Pancreas (tissue), 10 donors: ENCODE data around the gene TCF4. TPM values are rescaled to one million over a fixed set of nuclear protein-coding genes. Genes with fewer than 3 reads are reported as not detected.
A peak's percentile ranks its signal among the peaks of the same experiment; 100 is the strongest.

Experiments
- ATAC-seq, 4 donors: fragments of 200-7000 bp; cut with Tn5 transposase; one replicate each; pipeline versions ENCODE4 v1.8.0 to v1.9.1; 2020; ENCODE audit warnings: mild to moderate bottlenecking in 4 of 4, moderate library complexity in 4 of 4
- DNase-seq, 6 donors: peaks; one replicate each; pipeline ENCODE4 v3.0.0-alpha.2; 2020
- FAIRE-seq: peaks from 2 replicates; lab custom pipeline; 2012; peaks lifted over from hg19 to GRCh38; lab: Jason Lieb, UNC
- H3K27ac ChIP-seq, 4 donors: fragments of 200-600 bp; sonication (generic); 1 replicate in 3 of 4; 2 replicates in 1 of 4; pipeline versions ENCODE4 v1.5.0 to v1.8.0; 2020
- H3K27me3 ChIP-seq, 4 donors: fragments of 200-600 bp; one replicate each; pipeline ENCODE4 v1.8.0; 2021
- H3K36me3 ChIP-seq, 3 donors: fragments of 200-600 bp; sonication (generic) in 1 of 3; one replicate each; pipeline versions ENCODE4 v1.5.0 to v1.8.0; 2020 to 2021
- H3K4me1 ChIP-seq, 3 donors: fragments of 200-600 bp; one replicate each; pipeline ENCODE4 v1.8.0; 2021
- H3K4me3 ChIP-seq, 4 donors: fragments of 200-600 bp; sonication (generic) in 2 of 4; one replicate each; pipeline versions ENCODE4 v1.5.0 to v1.8.0; 2020 to 2021
- H3K9me3 ChIP-seq, 4 donors: fragments of 200-600 bp; one replicate each; pipeline ENCODE4 v1.8.0; 2021
- WGBS, 2 donors: extraction: QIAGEN DNeasy Blood & Tissue Kit; methylation state at CpG; one replicate each; pipeline ENCODE4 v1.1.7; 2013; 5-methylcytosine and 5-hydroxymethylcytosine counted together
- intact Hi-C, 3 donors: fragments of 100-400 bp; cut with DNase I; formaldehyde crosslinking; loops; one replicate each; pipeline versions ENCODE4 v1.11.1 to v1.14.2; 2022
- polyA plus RNA-seq, 2 donors: library from polyadenylated mRNA; stranded (reverse); fragments of 200-250 nt; gene quantifications; one replicate each; pipeline ENCODE4 v1.2.3, GENCODE V29; 2013
- total RNA-seq, 6 donors: library from RNA; stranded (reverse); fragmentation: NEBNext Ultra II Directional in 4 of 6; extraction: Animal tissue kit (Norgen Biotek cat#: 25700) in 4 of 6; gene quantifications; one replicate each; pipeline versions ENCODE4 v1.2.1 to v1.2.4, GENCODE V29; 2021 to 2023
- TF ChIP-seq, protein P1 (sequence below), 4 donors: fragments of 200-600 bp; sonication (generic) in 3 of 4; IDR thresholded peaks; one replicate each; pipeline versions ENCODE4 v1.5.0 to v1.8.0; 2021; ENCODE audit warnings: antibody characterized with exemption in 4 of 4
- donor health status: healthy with polysubstance abuse.
- donor health status: DM: no; HTN: no; CAD: no; lungs with moderate emphysema.
- donor health status: DM: no; HTN: no; CAD: no.
- donor health status: control.
- donor health status: control.
- donor health status: Bipolar disorder and iron deficiency.
- donor health status: DM: yes; HTN: yes; CAD: no.
- donor health status: DM: no; HTN: no; CAD: no.
- donor health status: DM: no; HTN: no; CAD: no.
- donor health status: DM: yes; HTN: yes; CAD: no.

TCF4 gene
- total and polyA plus RNA-seq, 8 donors = 4.4 to 27.9 (median 10.5) TPM

- Histone ChIP-seq H3K27ac (no peak overlapping the region), H3K4me3 (no peak overlapping the region), H3K9me3 (no peaks in the 10 kb centered on the region), H3K36me3 (no peaks in the 10 kb centered on the region), H3K27me3 (no peaks in the 10 kb centered on the region), H3K4me1 (peaks cover 3 to 13% (median 7%) of the 10 kb centered on the region in 3 donors)
- WGBS, 2 donors = 92 to 97% methylated on average over 3 of the region's 3 CpGs
- TF ChIP-seq, protein P1, sequence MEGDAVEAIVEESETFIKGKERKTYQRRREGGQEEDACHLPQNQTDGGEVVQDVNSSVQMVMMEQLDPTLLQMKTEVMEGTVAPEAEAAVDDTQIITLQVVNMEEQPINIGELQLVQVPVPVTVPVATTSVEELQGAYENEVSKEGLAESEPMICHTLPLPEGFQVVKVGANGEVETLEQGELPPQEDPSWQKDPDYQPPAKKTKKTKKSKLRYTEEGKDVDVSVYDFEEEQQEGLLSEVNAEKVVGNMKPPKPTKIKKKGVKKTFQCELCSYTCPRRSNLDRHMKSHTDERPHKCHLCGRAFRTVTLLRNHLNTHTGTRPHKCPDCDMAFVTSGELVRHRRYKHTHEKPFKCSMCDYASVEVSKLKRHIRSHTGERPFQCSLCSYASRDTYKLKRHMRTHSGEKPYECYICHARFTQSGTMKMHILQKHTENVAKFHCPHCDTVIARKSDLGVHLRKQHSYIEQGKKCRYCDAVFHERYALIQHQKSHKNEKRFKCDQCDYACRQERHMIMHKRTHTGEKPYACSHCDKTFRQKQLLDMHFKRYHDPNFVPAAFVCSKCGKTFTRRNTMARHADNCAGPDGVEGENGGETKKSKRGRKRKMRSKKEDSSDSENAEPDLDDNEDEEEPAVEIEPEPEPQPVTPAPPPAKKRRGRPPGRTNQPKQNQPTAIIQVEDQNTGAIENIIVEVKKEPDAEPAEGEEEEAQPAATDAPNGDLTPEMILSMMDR (IDR thresholded peaks at IDR 0.05) = no peak
- DNase-seq (no peak), ATAC-seq (peak in 1 of 4 donors; percentile 42), FAIRE-seq (no peak)
- intact Hi-C loops = no loop called here
These were observed 322.0 kb downstream of the TCF4 start for GRCh38 chr18:55265984-55266383.

- TF ChIP-seq, protein P1 (IDR thresholded peaks at IDR 0.05) = no peak
- WGBS, 2 donors = 89% methylated on average over 5 of the region's 5 CpGs
- Histone ChIP-seq H3K36me3 (no peaks in the 10 kb centered on the region), H3K27ac (no peak overlapping the region), H3K9me3 (no peaks in the 10 kb centered on the region), H3K4me1 (peaks cover 3 to 13% (median 7%) of the 10 kb centered on the region in 3 donors), H3K4me3 (no peak overlapping the region), H3K27me3 (no peaks in the 10 kb centered on the region)
- DNase-seq (no peak), ATAC-seq (no peak), FAIRE-seq (no peak)
- intact Hi-C loops = no loop called here
These were observed 322.8 kb downstream of the TCF4 start for GRCh38 chr18:55265130-55265675.

GRCh38 chr18:55264108-55264507, 323.9 kb downstream of the TCF4 start:
- Histone ChIP-seq H3K36me3 (no peaks in the 10 kb centered on the region), H3K27me3 (no peaks in the 10 kb centered on the region), H3K4me1 (peaks cover 3 to 13% (median 7%) of the 10 kb centered on the region in 3 donors), H3K9me3 (no peaks in the 10 kb centered on the region), H3K4me3 (no peak overlapping the region), H3K27ac (peak overlapping the region in 2 of 4 donors; percentile 29 to 39)
- DNase-seq = no peak
- no peak for FAIRE-seq
- TF ChIP-seq, protein P1 (IDR thresholded peaks at IDR 0.05) = no peak
- ATAC-seq = peak in 3 of 4 donors; percentile 58 to 78 (median 78)
- intact Hi-C loops = no loop called here
- 21 to 41% methylated on average over 3 of the region's 3 CpGs for WGBS, 2 donors

- H3K36me3 ChIP-seq = no peaks in the 10 kb centered on the region
- H3K4me3 ChIP-seq = no peak overlapping the region
- FAIRE-seq (no peak), ATAC-seq (peak in 1 of 4 donors; percentile 42), DNase-seq (no peak)
- WGBS, 2 donors = 14 to 23% methylated on average over 1 of the region's 1 CpG
- H3K9me3 ChIP-seq = no peaks in the 10 kb centered on the region
- no peak overlapping the region for H3K27ac ChIP-seq
- no peaks in the 10 kb centered on the region for H3K27me3 ChIP-seq
- intact Hi-C loops = no loop called here
- TF ChIP-seq, protein P1 (IDR thresholded peaks at IDR 0.05) = no peak
- peaks cover 3 to 13% (median 7%) of the 10 kb centered on the region in 3 donors for H3K4me1 ChIP-seq
These were observed 325.9 kb downstream of the TCF4 start for GRCh38 chr18:55262021-55262560.

- WGBS, 2 donors = 88 to 92% methylated on average over 4 of the region's 4 CpGs
- H3K4me3 ChIP-seq = no peak overlapping the region
- H3K27ac ChIP-seq = no peak overlapping the region
- no peak for ATAC-seq
- no peak for FAIRE-seq
- TF ChIP-seq, protein P1 (IDR thresholded peaks at IDR 0.05) = no peak
- DNase-seq = no peak
- H3K9me3 ChIP-seq = no peaks in the 10 kb centered on the region
- H3K36me3 ChIP-seq = no peaks in the 10 kb centered on the region
- H3K27me3 ChIP-seq = no peaks in the 10 kb centered on the region
- intact Hi-C loops = no loop called here
- peaks cover 3 to 13% (median 7%) of the 10 kb centered on the region in 3 donors for H3K4me1 ChIP-seq
These were observed 326.7 kb downstream of the TCF4 start for GRCh38 chr18:55261253-55261652.
